ENCODE results near the gene ZP1.

The ZP1 gene

DNA sequence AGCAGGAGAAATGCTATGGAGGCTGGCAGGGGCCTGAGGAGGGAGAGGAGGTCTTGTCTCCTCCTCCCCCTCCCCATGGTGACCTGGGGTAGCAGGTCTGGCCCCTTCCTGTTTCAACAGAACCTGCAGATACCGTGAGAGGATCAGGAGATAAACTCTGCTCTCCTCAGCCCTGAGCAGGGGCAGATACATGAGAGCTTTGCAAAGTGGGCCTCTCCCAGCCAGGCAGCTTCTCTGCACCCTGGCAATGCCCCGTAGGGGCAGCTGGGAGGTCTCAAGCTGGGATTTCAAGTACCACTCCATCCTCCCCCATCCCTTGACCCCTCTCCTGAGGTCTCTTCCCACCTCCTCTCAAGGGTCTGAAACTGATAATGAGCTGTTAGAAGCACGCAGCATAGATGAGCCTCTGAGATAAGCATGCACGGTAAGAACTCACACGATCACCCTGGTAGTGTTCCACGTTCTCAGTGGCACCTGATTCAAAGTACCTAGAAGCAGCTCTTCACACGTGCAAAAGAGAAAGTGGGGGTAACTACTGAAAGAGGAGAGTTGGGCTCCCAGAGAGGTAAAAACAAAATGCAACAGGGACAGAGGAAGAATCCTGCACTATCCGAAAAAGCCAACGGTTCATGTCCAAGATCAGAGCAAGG, 30.4 kb upstream of the ZP1 start:
- in situ Hi-C loops (cut with HindIII; ENCODE audit: low pct_ligation_motif_present, low sequenced_read_pairs): no loop called here
- H3K27me3 ChIP-seq (replicated peaks): no peaks in the 10 kb centered on the region
- H3K36me3 ChIP-seq (replicated peaks): no peaks in the 10 kb centered on the region
- TF ChIP-seq, protein P1, sequence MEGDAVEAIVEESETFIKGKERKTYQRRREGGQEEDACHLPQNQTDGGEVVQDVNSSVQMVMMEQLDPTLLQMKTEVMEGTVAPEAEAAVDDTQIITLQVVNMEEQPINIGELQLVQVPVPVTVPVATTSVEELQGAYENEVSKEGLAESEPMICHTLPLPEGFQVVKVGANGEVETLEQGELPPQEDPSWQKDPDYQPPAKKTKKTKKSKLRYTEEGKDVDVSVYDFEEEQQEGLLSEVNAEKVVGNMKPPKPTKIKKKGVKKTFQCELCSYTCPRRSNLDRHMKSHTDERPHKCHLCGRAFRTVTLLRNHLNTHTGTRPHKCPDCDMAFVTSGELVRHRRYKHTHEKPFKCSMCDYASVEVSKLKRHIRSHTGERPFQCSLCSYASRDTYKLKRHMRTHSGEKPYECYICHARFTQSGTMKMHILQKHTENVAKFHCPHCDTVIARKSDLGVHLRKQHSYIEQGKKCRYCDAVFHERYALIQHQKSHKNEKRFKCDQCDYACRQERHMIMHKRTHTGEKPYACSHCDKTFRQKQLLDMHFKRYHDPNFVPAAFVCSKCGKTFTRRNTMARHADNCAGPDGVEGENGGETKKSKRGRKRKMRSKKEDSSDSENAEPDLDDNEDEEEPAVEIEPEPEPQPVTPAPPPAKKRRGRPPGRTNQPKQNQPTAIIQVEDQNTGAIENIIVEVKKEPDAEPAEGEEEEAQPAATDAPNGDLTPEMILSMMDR (IDR thresholded peaks at IDR 0.05; ENCODE audit: low read depth, low read length, missing control alignments): no peak
- DNase-seq: no peak
- H3K4me3 ChIP-seq (ENCODE audit: low read depth, low read length): no peak overlapping the region
- no peak overlapping the region for H3K27ac ChIP-seq

GRCh38 chr11:60838132-60838531, 29.2 kb upstream of the ZP1 start:
- Histone ChIP-seq H3K36me3 (replicated peaks) (no peaks in the 10 kb centered on the region), H3K27me3 (replicated peaks) (no peaks in the 10 kb centered on the region), H3K4me3 (ENCODE audit: low read depth, low read length) (no peak overlapping the region), H3K27ac (no peak overlapping the region)
- TF ChIP-seq, protein P1 (IDR thresholded peaks at IDR 0.05; ENCODE audit: low read depth, low read length, missing control alignments): peak; percentile 62
- DNase-seq: no peak
- in situ Hi-C loops (cut with HindIII; ENCODE audit: low pct_ligation_motif_present, low sequenced_read_pairs): no loop called here

DNA sequence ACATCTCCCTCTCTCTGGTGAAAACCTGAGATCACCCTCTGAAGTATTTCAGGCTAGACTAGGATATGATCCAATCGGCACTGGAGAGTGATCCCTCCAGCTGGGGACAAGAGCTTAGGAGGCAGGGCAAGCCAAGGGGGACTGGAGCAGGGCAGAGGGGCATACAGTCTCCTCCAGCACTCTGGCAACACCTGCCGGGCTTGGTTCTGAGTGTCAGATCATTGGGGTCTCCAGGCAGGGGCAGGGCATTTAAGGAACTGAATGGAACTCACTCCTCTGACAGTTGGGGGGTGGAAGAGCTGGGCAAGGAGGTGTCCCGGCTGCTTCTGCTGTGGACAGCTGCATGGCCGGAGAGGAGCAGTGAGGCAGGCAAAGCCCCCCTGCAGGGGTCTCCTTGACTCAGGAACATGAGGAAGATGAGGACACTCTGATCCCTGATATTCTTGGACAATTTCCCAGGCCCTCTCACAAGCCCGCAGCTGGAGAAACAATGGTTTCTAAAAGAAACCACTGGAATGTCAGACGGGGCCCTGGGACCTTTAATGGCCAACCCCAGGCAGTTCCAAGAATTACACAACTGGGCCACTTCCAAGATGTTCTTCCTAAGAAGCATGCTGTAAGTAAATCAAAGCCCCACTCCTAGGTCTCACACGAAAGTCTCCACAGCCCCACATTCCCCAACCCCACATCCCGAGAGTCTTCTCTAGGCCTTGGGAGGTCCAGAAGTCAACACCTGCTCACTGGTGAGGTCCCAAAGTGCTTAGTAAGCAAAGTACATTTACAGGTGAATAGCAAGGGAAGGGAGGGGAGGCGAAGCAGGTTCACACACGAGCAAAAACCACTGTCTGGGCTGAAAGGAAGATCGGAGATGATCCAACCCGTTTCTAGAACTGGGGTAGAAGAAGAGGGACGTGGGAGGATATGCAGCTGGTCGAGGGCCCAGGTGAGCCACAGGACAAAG, 26.6 kb upstream of the ZP1 start:
- DNase-seq: peak; percentile 89
- Histone ChIP-seq H3K27ac (peak overlapping the region; percentile 65), H3K4me3 (ENCODE audit: low read depth, low read length) (no peak overlapping the region), H3K36me3 (replicated peaks) (no peaks in the 10 kb centered on the region), H3K27me3 (replicated peaks) (no peaks in the 10 kb centered on the region)
- in situ Hi-C loops (cut with HindIII; ENCODE audit: low pct_ligation_motif_present, low sequenced_read_pairs): no loop called here
- TF ChIP-seq, protein P1 (IDR thresholded peaks at IDR 0.05; ENCODE audit: low read depth, low read length, missing control alignments): no peak

DNA sequence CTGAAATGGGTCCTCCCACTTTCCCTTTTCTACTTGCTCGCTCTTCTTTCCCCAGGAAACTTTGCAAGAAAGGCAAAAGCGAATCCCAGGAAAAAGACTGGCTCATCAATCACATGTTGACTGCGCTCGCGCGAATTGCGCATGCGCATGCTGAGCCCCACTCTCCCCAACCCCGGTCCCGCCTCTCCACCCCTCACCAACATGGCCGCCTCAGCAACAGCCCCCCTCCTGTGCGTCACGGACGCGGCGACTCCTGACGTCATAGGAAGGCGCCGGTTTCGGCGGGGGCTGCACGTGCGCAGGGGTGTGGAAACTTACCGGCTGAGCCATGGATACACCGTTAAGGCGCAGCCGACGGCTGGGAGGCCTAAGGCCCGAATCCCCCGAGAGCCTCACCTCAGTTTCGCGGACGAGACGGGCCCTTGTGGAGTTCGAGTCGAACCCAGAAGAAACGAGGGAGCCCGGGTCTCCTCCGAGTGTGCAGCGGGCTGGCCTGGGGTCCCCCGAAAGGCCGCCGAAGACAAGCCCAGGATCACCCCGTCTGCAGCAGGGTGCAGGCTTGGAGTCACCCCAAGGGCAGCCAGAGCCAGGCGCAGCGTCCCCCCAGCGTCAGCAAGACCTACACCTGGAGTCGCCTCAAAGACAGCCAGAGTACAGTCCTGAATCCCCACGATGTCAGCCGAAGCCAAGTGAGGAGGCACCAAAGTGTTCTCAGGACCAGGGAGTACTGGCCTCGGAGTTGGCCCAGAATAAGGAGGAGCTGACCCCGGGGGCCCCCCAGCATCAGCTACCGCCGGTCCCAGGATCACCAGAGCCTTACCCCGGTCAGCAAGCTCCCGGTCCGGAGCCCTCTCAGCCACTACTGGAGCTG, 25.3 kb upstream of the ZP1 start, which contains the start of gene CCDC86:
CCDC86 (plus strand) TSS at position 317 of the 871 bp plus-strand sequence; CDS start at position 329, 12 bp downstream.
- DNase-seq: peak; percentile 94
- no peaks in the 10 kb centered on the region for H3K27me3 ChIP-seq (replicated peaks)
- no peaks in the 10 kb centered on the region for H3K36me3 ChIP-seq (replicated peaks)
- TF ChIP-seq, protein P1 (IDR thresholded peaks at IDR 0.05; ENCODE audit: low read depth, low read length, missing control alignments): no peak
- in situ Hi-C loops (cut with HindIII; ENCODE audit: low pct_ligation_motif_present, low sequenced_read_pairs): no loop called here
- H3K27ac ChIP-seq: peak within 1 kb of the TSS; percentile 65
- H3K4me3 ChIP-seq (ENCODE audit: low read depth, low read length): peak within 1 kb of the TSS; percentile 90
